ENCODE data around the gene NBAS.

Gene NBAS

GRCh38 chr2:15189216-15189615 is 371.9 kb downstream of the NBAS start:
- Histone ChIP-seq H3K79me2 (ENCODE audit: insufficient read depth, low read length) (no peaks in the 10 kb centered on the region), H3K4me2 (ENCODE audit: low read length) (no peak overlapping the region), H3K27ac (ENCODE audit: low read depth, low read length, poor library complexity, severe bottlenecking) (no peak overlapping the region), H3K4me1 (ENCODE audit: insufficient read depth, low read length, severe bottlenecking) (no peaks in the 10 kb centered on the region), H3K36me3 (ENCODE audit: insufficient read depth, low read length) (no peaks in the 10 kb centered on the region), H4K20me1 (ENCODE audit: insufficient read depth, low read length) (no peaks in the 10 kb centered on the region), H3K9me3 (ENCODE audit: low read length) (no peaks in the 10 kb centered on the region), H2AFZ (ENCODE audit: low read length) (no peak overlapping the region), H3K9me2 (ENCODE audit: low read depth, low read length) (no peaks in the 10 kb centered on the region), H3F3A (ENCODE audit: insufficient read depth, low read length) (no peaks in the 10 kb centered on the region), H3K4me3 (ENCODE audit: low read depth, low read length, poor library complexity, severe bottlenecking) (no peak overlapping the region), H3K9ac (ENCODE audit: low read length) (no peak overlapping the region), H3K27me3 (ENCODE audit: insufficient read depth, low read length) (no peaks in the 10 kb centered on the region)
- TF ChIP-seq CTCF (IDR thresholded peaks at IDR 0.05; ENCODE audit: low read length) (peak; percentile 5; the same call in 1 of the 2 replicates), EZH2 (IDR thresholded peaks at IDR 0.05; ENCODE audit: borderline replicate concordance, low read length) (no peak)

DNA sequence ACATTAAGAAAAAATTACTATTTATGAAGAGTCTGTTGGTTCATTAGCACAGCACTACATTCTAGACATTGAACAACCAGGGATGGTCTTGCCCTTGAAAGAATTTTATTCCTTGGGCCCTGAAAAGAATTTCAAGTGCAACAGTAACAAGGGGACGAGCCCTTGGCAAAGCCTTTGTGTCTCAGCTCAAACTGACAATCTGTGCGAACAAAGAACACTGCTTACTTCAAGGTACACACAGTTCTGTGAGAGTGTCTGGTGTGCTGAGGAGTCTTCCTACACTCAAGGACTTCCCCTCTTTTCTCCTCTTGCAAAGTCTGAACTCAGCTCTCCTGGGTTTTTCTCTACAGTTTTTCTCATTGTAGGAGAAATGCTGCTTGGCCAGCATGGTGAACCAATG is 373.4 kb downstream of the NBAS start:
- no peak overlapping the region for H3K27ac ChIP-seq (ENCODE audit: low read depth, low read length, poor library complexity, severe bottlenecking)
- no peaks in the 10 kb centered on the region for H3K79me2 ChIP-seq (ENCODE audit: insufficient read depth, low read length)
- H3K9me3 ChIP-seq (ENCODE audit: low read length) = no peaks in the 10 kb centered on the region
- H3K4me1 ChIP-seq (ENCODE audit: insufficient read depth, low read length, severe bottlenecking) = no peaks in the 10 kb centered on the region
- H4K20me1 ChIP-seq (ENCODE audit: insufficient read depth, low read length) = no peaks in the 10 kb centered on the region
- H3K4me2 ChIP-seq (ENCODE audit: low read length) = no peak overlapping the region
- H2AFZ ChIP-seq (ENCODE audit: low read length) = no peak overlapping the region
- H3K36me3 ChIP-seq (ENCODE audit: insufficient read depth, low read length) = no peaks in the 10 kb centered on the region
- H3K9me2 ChIP-seq (ENCODE audit: low read depth, low read length) = no peaks in the 10 kb centered on the region
- H3K27me3 ChIP-seq (ENCODE audit: insufficient read depth, low read length) = no peaks in the 10 kb centered on the region
- no peak overlapping the region for H3K9ac ChIP-seq (ENCODE audit: low read length)
- TF ChIP-seq EZH2 (IDR thresholded peaks at IDR 0.05; ENCODE audit: borderline replicate concordance, low read length) (no peak), CTCF (IDR thresholded peaks at IDR 0.05; ENCODE audit: low read length) (no peak)
- H3K4me3 ChIP-seq (ENCODE audit: low read depth, low read length, poor library complexity, severe bottlenecking) = no peak overlapping the region
- H3F3A ChIP-seq (ENCODE audit: insufficient read depth, low read length) = no peaks in the 10 kb centered on the region

DNA sequence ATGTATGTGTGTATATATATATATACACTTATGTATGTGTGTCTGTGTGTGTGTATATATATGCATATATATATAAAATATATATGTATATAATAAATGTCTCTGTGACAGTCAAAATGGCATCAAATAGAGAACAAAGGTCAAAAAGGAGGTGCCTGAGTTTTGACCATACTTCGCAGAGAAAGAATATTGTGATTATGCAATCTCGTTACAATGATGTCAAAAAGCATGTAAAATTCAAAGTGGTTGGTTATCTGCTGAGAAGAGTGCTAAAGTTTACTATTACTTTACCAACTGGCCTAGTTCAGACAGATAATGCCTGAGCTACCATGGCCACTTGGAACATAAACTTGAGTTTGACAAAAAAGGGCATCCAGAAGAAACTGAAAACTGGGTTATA is 375.0 kb downstream of the NBAS start:
- no peaks in the 10 kb centered on the region for H3K36me3 ChIP-seq (ENCODE audit: insufficient read depth, low read length)
- H3K27ac ChIP-seq (ENCODE audit: low read depth, low read length, poor library complexity, severe bottlenecking) = no peak overlapping the region
- H3K9me2 ChIP-seq (ENCODE audit: low read depth, low read length) = no peaks in the 10 kb centered on the region
- H3K9ac ChIP-seq (ENCODE audit: low read length) = no peak overlapping the region
- no peak overlapping the region for H2AFZ ChIP-seq (ENCODE audit: low read length)
- no peaks in the 10 kb centered on the region for H3K27me3 ChIP-seq (ENCODE audit: insufficient read depth, low read length)
- no peak overlapping the region for H3K4me2 ChIP-seq (ENCODE audit: low read length)
- H3F3A ChIP-seq (ENCODE audit: insufficient read depth, low read length) = no peaks in the 10 kb centered on the region
- no peaks in the 10 kb centered on the region for H4K20me1 ChIP-seq (ENCODE audit: insufficient read depth, low read length)
- no peaks in the 10 kb centered on the region for H3K9me3 ChIP-seq (ENCODE audit: low read length)
- TF ChIP-seq EZH2 (IDR thresholded peaks at IDR 0.05; ENCODE audit: borderline replicate concordance, low read length) (no peak), CTCF (IDR thresholded peaks at IDR 0.05; ENCODE audit: low read length) (no peak)
- H3K4me3 ChIP-seq (ENCODE audit: low read depth, low read length, poor library complexity, severe bottlenecking) = no peak overlapping the region
- H3K79me2 ChIP-seq (ENCODE audit: insufficient read depth, low read length) = no peaks in the 10 kb centered on the region
- H3K4me1 ChIP-seq (ENCODE audit: insufficient read depth, low read length, severe bottlenecking) = no peaks in the 10 kb centered on the region

Data from OCI-LY1 (cell line).